DOHH2 (cell line): ENCODE measurements around the gene INPPL1.

Source experiments
- EZH2phosphoT487 ChIP-seq: fragments of 200-600 bp; sonication (generic); IDR thresholded peaks from 2 replicates; pipeline ENCODE4 v1.6.1; 2017; ENCODE audit warnings: borderline replicate concordance, mild to moderate bottlenecking, antibody characterized with exemption, low read length, moderate library complexity, mixed read lengths
- TF ChIP-seq, protein P1 (sequence below): fragments of 200-600 bp; sonication (generic); IDR thresholded peaks from one replicate; pipeline ENCODE4 v1.5.1; 2014; ENCODE audit warnings: antibody characterized with exemption, mild to moderate bottlenecking, low read depth, low read length; ENCODE audit not compliant: poor library complexity, severe bottlenecking

DNA sequence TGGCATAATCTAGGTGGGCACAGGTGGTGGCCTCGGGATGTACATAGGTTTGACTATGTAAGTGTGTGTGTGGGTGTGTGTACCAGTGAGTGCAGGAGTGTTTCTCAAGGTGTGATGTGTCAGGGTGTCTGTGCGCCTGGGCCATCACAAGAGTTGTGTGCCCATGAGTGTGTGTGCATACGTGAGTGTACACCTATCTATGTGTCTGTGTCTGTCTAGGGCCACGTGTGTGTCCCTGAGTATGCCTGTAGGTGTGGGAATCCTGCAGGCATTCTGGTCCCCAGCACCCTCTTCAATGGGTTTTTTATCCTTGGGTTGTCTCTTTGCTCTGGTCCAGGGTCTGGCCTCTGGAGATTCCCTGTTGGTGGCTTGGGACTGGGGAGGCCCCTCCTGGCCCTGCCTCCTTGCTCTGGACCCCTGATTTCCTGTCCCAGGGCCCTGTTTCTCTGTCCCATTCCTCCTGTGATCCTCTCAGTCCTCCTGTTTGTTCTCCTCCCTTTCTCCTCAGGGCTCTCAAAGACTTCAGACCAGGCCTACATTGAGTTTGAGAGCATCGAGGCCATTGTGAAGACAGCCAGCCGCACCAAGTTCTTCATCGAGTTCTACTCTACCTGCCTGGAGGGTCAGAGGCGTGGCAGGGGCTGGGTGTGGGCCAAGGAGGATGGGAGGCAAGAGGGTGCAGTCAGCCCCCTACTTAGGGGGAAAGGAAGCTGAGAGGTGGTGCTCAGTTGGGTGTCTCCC lies 9.4 kb downstream of the INPPL1 start:
- TF ChIP-seq, protein P1, sequence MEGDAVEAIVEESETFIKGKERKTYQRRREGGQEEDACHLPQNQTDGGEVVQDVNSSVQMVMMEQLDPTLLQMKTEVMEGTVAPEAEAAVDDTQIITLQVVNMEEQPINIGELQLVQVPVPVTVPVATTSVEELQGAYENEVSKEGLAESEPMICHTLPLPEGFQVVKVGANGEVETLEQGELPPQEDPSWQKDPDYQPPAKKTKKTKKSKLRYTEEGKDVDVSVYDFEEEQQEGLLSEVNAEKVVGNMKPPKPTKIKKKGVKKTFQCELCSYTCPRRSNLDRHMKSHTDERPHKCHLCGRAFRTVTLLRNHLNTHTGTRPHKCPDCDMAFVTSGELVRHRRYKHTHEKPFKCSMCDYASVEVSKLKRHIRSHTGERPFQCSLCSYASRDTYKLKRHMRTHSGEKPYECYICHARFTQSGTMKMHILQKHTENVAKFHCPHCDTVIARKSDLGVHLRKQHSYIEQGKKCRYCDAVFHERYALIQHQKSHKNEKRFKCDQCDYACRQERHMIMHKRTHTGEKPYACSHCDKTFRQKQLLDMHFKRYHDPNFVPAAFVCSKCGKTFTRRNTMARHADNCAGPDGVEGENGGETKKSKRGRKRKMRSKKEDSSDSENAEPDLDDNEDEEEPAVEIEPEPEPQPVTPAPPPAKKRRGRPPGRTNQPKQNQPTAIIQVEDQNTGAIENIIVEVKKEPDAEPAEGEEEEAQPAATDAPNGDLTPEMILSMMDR = no peak
- no peak for TF ChIP-seq EZH2phosphoT487
